SK-N-SH (cell line): ENCODE results near the gene STK17B.

Source experiments
- EP300 ChIP-seq, 2 experiments: IDR thresholded peaks; 2 replicates each; pipeline versions ENCODE4 v1.4.0 to v1.6.1; 2012; ENCODE audit warnings: borderline replicate concordance in 1 of 2, low read depth in 1 of 2, low read length in 1 of 2
- FOXJ3 ChIP-seq: sonication (generic); formaldehyde crosslinking; IDR thresholded peaks from 2 replicates; pipeline ENCODE4 v1.5.1; 2020; ENCODE audit warnings: mild to moderate bottlenecking, missing genetic modification reagents
- GABPA ChIP-seq: IDR thresholded peaks from 2 replicates; pipeline ENCODE4 v1.4.0; 2012; ENCODE audit warnings: low read depth, mild to moderate bottlenecking
- IRF3 ChIP-seq: fragments of 150-350 bp; IDR thresholded peaks from 2 replicates; pipeline ENCODE4 v1.6.1; 2016; ENCODE audit warnings: mild to moderate bottlenecking, low read depth, low read length
- MXI1 ChIP-seq: IDR thresholded peaks from 2 replicates; pipeline ENCODE4 v1.6.1; 2012; ENCODE audit warnings: mild to moderate bottlenecking, low read depth, low read length, improper control_type of control experiment
- NRF1 ChIP-seq: IDR thresholded peaks from 2 replicates; pipeline ENCODE4 v1.6.1; 2012; ENCODE audit warnings: low read depth, mild to moderate bottlenecking, low read length
- POLR2AphosphoS5 ChIP-seq: IDR thresholded peaks from 2 replicates; pipeline ENCODE4 v1.6.1; 2012; ENCODE audit warnings: low read depth, low read length
- RXRA ChIP-seq: IDR thresholded peaks from 2 replicates; pipeline ENCODE4 v1.4.0; 2012; ENCODE audit warnings: low read depth, mild to moderate bottlenecking, borderline replicate concordance
- SIN3A ChIP-seq: IDR thresholded peaks from 2 replicates; pipeline ENCODE4 v1.6.1; 2012; ENCODE audit warnings: low read depth, mild to moderate bottlenecking, low read length, moderate library complexity, borderline replicate concordance
- TAF1 ChIP-seq: IDR thresholded peaks from 2 replicates; pipeline ENCODE4 v1.6.1; 2012; ENCODE audit warnings: low read depth, mild to moderate bottlenecking, low read length, moderate library complexity, borderline replicate concordance
- TF ChIP-seq, protein P1 (sequence below): fragments of 200-600 bp; sonication (generic); IDR thresholded peaks from 2 replicates; pipeline ENCODE4 v1.6.1; 2017; ENCODE audit warnings: antibody characterized with exemption, mild to moderate bottlenecking, moderate library complexity
- TF ChIP-seq, protein P2 (sequence below): fragments of 150-350 bp; IDR thresholded peaks from 2 replicates; pipeline ENCODE4 v1.6.1; 2017; ENCODE audit warnings: antibody characterized with exemption, low read length, low read depth, borderline replicate concordance
- TF ChIP-seq, protein P3 (sequence below): IDR thresholded peaks from 2 replicates; pipeline ENCODE4 v1.4.0; 2012; ENCODE audit warnings: low read depth

GRCh38 chr2:196159221-196159892 is 12.0 kb downstream of the STK17B start:
- TF ChIP-seq POLR2AphosphoS5 = no peak
- TF ChIP-seq, protein P1, sequence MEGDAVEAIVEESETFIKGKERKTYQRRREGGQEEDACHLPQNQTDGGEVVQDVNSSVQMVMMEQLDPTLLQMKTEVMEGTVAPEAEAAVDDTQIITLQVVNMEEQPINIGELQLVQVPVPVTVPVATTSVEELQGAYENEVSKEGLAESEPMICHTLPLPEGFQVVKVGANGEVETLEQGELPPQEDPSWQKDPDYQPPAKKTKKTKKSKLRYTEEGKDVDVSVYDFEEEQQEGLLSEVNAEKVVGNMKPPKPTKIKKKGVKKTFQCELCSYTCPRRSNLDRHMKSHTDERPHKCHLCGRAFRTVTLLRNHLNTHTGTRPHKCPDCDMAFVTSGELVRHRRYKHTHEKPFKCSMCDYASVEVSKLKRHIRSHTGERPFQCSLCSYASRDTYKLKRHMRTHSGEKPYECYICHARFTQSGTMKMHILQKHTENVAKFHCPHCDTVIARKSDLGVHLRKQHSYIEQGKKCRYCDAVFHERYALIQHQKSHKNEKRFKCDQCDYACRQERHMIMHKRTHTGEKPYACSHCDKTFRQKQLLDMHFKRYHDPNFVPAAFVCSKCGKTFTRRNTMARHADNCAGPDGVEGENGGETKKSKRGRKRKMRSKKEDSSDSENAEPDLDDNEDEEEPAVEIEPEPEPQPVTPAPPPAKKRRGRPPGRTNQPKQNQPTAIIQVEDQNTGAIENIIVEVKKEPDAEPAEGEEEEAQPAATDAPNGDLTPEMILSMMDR = no peak
- TF ChIP-seq, protein P2, sequence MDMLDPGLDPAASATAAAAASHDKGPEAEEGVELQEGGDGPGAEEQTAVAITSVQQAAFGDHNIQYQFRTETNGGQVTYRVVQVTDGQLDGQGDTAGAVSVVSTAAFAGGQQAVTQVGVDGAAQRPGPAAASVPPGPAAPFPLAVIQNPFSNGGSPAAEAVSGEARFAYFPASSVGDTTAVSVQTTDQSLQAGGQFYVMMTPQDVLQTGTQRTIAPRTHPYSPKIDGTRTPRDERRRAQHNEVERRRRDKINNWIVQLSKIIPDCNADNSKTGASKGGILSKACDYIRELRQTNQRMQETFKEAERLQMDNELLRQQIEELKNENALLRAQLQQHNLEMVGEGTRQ = no peak
- TF ChIP-seq SIN3A = no peak
- no peak for TF ChIP-seq EP300 (IDR thresholded peaks at IDR 0.05; ENCODE audit: borderline replicate concordance in 1 of 2, low read depth in 1 of 2, low read length in 1 of 2)
- TF ChIP-seq, protein P3, sequence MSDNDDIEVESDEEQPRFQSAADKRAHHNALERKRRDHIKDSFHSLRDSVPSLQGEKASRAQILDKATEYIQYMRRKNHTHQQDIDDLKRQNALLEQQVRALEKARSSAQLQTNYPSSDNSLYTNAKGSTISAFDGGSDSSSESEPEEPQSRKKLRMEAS = no peak
- no peak for TF ChIP-seq TAF1
- TF ChIP-seq NRF1 = no peak
- no peak for TF ChIP-seq GABPA
- no peak for TF ChIP-seq RXRA
- no peak for TF ChIP-seq FOXJ3
- no peak for TF ChIP-seq MXI1
- TF ChIP-seq IRF3 = no peak
